Prostate gland (tissue), 2 donors: ENCODE data around the gene TARBP1. TPM values are rescaled to one million over a fixed set of nuclear protein-coding genes. Genes with fewer than 3 reads are reported as not detected.
"Not testable (repeated sequence)": the region's sequence is repeated elsewhere in the genome, so short reads cannot be mapped to it uniquely, and the experiment has no call there.

Experiments used
- DNase-seq: peaks from one replicate; pipeline ENCODE4 v3.0.0-alpha.2; 2019; ENCODE audit warnings: low spot score
- H3K27ac ChIP-seq, 2 donors: fragments of 200-600 bp; sonication (generic); 2 replicates each; pipeline ENCODE4 v1.5.1; 2017 to 2019
- H3K27me3 ChIP-seq: fragments of 200-600 bp; sonication (generic); replicated peaks from 2 replicates; pipeline ENCODE4 v1.5.1; 2019; ENCODE audit not compliant: insufficient read depth
- H3K36me3 ChIP-seq, 2 donors: fragments of 200-600 bp; sonication (generic); 1 replicate in 1 of 2; 2 replicates in 1 of 2; pipeline versions ENCODE4 v1.5.1 to v1.8.1; 2017 to 2019
- H3K4me1 ChIP-seq: fragments of 200-600 bp; sonication (generic); replicated peaks from 2 replicates; pipeline ENCODE4 v1.5.1; 2019
- H3K4me3 ChIP-seq, 2 donors: fragments of 200-600 bp; sonication (generic); 2 replicates each; pipeline ENCODE4 v1.5.1; 2017 to 2019
- H3K9me3 ChIP-seq: fragments of 200-600 bp; sonication (generic); 2 replicates; pipeline ENCODE4 v1.5.1; 2017
- CTCF ChIP-seq, 4 experiments: fragments of 200-600 bp in 2 of 4; fragments of 450-650 bp in 2 of 4; sonication (generic) in 2 of 4; IDR thresholded peaks; 1 replicate in 3 of 4; 2 replicates in 1 of 4; pipeline ENCODE4 v1.5.1; 2016 to 2019; ENCODE audit warnings: antibody characterized with exemption in 4 of 4, mild to moderate bottlenecking in 2 of 4, moderate library complexity in 2 of 4
- POLR2A ChIP-seq: fragments of 450-650 bp; IDR thresholded peaks from one replicate; pipeline ENCODE4 v1.6.1; 2016; ENCODE audit warnings: antibody characterized with exemption, mild to moderate bottlenecking
- POLR2AphosphoS5 ChIP-seq: sonication (generic); formaldehyde crosslinking; IDR thresholded peaks from one replicate; pipeline ENCODE4 v1.6.1; 2017; ENCODE audit warnings: antibody characterized with exemption
- WGBS: methylation state at CpG from one replicate; pipeline ENCODE4 v1.1.5; 2018; 5-methylcytosine and 5-hydroxymethylcytosine counted together
- intact Hi-C: fragments of 100-400 bp; cut with DNase I; formaldehyde crosslinking; loops from one replicate; pipeline ENCODE4 v1.14.2; 2022
- total RNA-seq, 2 donors: library from RNA; depleted of rRNA; stranded (reverse); fragments of >200 nt; gene quantifications; one replicate each; pipeline ENCODE4 v1.1.0, GENCODE V29; 2016

The TARBP1 gene
- total RNA-seq, 2 donors from 2014 or later = 24.8 to 33.0 TPM

- Histone ChIP-seq H3K4me3 (no peak overlapping the region), H3K27ac (no peak overlapping the region), H3K9me3 (no peaks in the 10 kb centered on the region), H3K27me3 (no peaks in the 10 kb centered on the region), H3K4me1 (no peaks in the 10 kb centered on the region), H3K36me3 (no peaks in the 10 kb centered on the region)
- intact Hi-C loops = no loop called here
- TF ChIP-seq POLR2A (no peak), POLR2AphosphoS5 (no peak), CTCF (IDR thresholded peaks at IDR 0.05) (no peak)
- WGBS = 89% methylated on average over 4 of the region's 4 CpGs
- DNase-seq = no peak
These were observed 26.2 kb upstream of the TARBP1 start for GRCh38 chr1:234504969-234505768.

GRCh38 chr1:234504251-234504650 is 25.3 kb upstream of the TARBP1 start:
- H3K27ac ChIP-seq, H3K9me3 ChIP-seq, DNase-seq, H3K27me3 ChIP-seq, intact Hi-C loops, H3K36me3 ChIP-seq, H3K4me1 ChIP-seq, H3K4me3 ChIP-seq: not testable (repeated sequence)
- 85% methylated on average over 5 of the region's 5 CpGs for WGBS

DNA sequence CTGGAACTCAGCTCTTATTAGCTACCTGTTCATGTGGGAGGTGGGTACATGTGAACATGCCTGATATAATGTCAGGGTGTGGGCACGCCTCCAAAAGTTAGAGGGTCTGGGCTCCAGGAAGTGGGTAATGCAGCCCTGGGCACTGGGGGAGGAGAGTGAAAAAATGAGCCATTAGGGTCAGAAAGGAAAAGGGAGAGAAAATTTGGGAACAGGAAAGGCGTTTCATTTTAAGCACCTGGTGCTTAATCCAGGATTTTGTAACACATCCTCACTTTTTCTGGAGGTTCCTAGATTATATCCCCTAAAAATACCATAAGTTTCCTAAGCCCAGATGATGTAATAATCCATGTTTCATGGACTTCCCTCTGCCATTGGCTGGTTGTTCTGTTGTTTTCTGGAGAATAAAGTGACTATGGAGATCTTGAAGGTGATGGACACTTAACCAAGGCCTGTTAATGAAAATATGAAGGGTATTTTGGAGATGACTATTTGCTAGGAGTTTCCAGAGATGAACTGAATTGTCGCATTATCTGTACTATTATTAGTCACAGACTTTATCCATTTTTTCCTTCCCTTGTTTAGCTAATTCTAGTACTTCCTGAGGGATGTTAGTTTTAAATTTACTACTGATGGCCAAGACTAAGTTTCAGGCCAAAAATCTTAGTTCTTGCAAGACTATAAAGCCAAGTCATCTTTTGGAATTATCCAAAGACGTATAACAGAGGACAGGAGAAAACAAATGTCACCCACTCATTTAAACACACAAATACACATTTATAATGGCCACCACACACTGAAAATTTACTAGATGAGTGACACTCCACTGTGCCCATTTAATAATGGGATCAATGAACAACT is 24.4 kb upstream of the TARBP1 start:
- H3K4me1 ChIP-seq = no peaks in the 10 kb centered on the region
- DNase-seq = no peak
- H3K27me3 ChIP-seq = no peaks in the 10 kb centered on the region
- intact Hi-C loops = no loop called here
- TF ChIP-seq POLR2A = no peak
- no peak for TF ChIP-seq CTCF (IDR thresholded peaks at IDR 0.05)
- TF ChIP-seq POLR2AphosphoS5 = no peak
- 79% methylated on average over 4 of the region's 4 CpGs for WGBS
- H3K4me3 ChIP-seq = no peak overlapping the region
- no peaks in the 10 kb centered on the region for H3K9me3 ChIP-seq
- no peaks in the 10 kb centered on the region for H3K36me3 ChIP-seq
- H3K27ac ChIP-seq = no peak overlapping the region

DNA sequence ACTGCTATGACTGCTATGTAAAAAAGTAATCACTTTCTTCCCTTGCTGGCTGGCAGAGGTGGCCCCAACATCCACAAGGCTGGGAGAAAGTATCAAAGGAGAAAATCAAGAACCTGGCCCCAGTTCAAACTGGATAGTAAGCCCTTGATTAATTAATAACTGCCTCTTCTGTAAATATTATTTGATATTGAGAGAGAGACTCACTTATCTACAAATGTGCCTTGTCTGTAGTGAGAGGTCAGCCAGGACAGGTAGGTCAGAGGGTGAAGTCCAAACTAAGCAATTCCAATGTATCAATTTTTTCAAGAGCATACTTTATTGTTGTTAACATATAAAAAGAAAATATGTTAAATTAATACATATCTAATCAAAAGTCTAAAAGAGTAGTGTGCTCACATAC is 23.8 kb upstream of the TARBP1 start:
- no peaks in the 10 kb centered on the region for H3K36me3 ChIP-seq
- H3K4me1 ChIP-seq = no peaks in the 10 kb centered on the region
- no peak for DNase-seq
- H3K4me3 ChIP-seq = no peak overlapping the region
- no peaks in the 10 kb centered on the region for H3K27me3 ChIP-seq
- no peak for TF ChIP-seq POLR2A
- TF ChIP-seq CTCF (IDR thresholded peaks at IDR 0.05) = no peak
- no peak for TF ChIP-seq POLR2AphosphoS5
- no peak overlapping the region for H3K27ac ChIP-seq
- H3K9me3 ChIP-seq = no peaks in the 10 kb centered on the region
- intact Hi-C loops = no loop called here

GRCh38 chr1:234500269-234500668 is 21.3 kb upstream of the TARBP1 start:
- DNase-seq = no peak
- Histone ChIP-seq H3K27me3 (no peaks in the 10 kb centered on the region), H3K4me1 (peaks cover 4% of the 10 kb centered on the region), H3K4me3 (no peak overlapping the region), H3K36me3 (no peaks in the 10 kb centered on the region), H3K9me3 (no peaks in the 10 kb centered on the region), H3K27ac (peak overlapping the region; percentile 75 to 84)
- intact Hi-C loops = loop anchor here (2.0 kb wide), 1 partner anchor 223 kb away; no protein-coding TSS in a partner anchor
- no peak for TF ChIP-seq CTCF (IDR thresholded peaks at IDR 0.05)
- no peak for TF ChIP-seq POLR2A
- TF ChIP-seq POLR2AphosphoS5 = no peak
- WGBS = 43% methylated on average over 2 of the region's 2 CpGs
